GM18868 (cell line): ENCODE results near the gene CHRM3.
"Not testable (repeated sequence)": the region's sequence is repeated elsewhere in the genome, so short reads cannot be mapped to it uniquely, and the experiment has no call there.

Experiments
- ATAC-seq: cut with Tn5 transposase; IDR thresholded peaks from one replicate; pipeline ENCODE4 v1.9.1; 2021; ENCODE audit warnings: mild to moderate bottlenecking, moderate library complexity; ENCODE audit not compliant: unreplicated experiment

Gene CHRM3

GRCh38 chr1:239386453-239387303 lies at the start of gene CHRM3:
TSS of gene CHRM3 (plus strand) at chr1:239386568. CDS start at chr1:239907452, 520,884 bp downstream.
- ATAC-seq, result no peak

- ATAC-seq, result no peak
Measured at GRCh38 chr1:239337799-239338430, 48.5 kb upstream of the CHRM3 start.

- no peak for ATAC-seq
Measured at GRCh38 chr1:239347776-239348175, 38.6 kb upstream of the CHRM3 start.

DNA sequence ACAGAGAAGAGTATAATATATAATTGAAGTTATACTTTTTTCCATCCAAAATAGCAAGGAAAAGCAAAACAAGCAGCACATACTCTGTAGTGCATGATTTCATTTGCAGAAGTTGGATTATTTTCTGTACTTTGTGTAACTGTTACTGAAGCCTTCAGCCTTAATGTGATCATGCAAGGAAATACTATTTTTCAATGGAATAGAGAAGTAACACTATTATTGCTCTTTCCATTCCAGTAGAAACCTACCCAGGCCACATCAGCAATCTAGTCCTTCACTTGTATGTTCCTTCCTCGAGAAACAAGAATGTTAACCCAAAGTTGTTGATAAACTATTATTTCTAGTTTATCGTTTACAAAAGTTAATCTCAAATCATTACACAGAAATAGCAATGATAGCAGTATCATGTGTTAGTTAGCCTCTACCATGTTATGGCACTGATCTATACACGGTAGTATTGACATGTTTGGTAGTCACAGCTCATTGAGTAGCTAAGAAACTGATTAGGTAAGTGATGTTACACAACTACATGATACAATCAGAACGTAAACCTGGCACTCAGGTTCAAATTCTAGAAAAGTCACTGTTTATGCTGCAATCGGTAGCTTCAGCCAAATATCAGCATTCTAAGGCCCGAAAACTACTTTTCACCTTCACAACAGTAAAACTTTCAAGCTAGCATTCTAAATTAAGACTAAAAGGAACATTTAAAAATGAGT lies 37.6 kb upstream of the CHRM3 start:
- ATAC-seq, result no peak

GRCh38 chr1:239349699-239350098 lies 36.7 kb upstream of the CHRM3 start:
- ATAC-seq, result no peak

GRCh38 chr1:239353536-239353935 lies 32.8 kb upstream of the CHRM3 start:
- ATAC-seq, result no peak

GRCh38 chr1:239354231-239354630 lies 32.1 kb upstream of the CHRM3 start:
- no peak for ATAC-seq

DNA sequence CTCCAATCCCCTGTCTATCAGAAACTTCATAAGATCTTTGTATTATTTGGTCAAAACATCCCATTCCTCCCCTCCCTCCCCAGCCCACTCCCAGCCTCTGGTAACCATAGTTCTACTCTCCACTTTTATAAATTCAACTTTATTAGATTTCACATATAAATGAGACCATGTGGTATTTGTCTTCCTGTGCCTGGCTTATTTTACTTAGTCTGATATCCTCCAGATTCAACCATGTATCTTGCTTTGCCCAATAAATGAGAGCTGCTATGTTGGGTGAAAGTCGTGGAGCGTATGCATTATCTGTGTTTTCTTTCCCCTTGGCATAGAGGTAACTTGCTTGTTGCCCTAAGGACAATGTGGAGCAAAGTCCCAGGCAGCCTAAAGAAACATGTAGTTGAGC lies 28.5 kb upstream of the CHRM3 start:
- ATAC-seq, result no peak

DNA sequence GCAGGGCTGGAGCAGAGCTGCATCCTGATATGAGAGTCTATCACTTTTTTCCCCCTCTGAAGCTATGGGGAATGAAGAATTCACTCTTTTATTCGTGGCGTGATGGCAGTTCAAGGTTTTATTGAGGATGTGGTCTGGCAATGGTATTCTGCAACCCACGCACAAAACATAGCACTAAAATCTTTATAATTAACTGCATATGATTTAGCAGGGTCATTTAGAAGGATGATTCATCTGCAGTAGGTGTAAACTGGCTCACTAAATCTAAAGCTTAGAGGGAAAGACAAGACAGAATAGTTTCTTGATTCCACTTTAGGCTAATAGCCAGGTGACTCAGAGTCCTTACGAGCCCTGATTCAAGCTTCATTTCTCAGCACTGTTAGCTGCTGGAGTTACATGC lies 25.0 kb upstream of the CHRM3 start:
- ATAC-seq, result no peak

DNA sequence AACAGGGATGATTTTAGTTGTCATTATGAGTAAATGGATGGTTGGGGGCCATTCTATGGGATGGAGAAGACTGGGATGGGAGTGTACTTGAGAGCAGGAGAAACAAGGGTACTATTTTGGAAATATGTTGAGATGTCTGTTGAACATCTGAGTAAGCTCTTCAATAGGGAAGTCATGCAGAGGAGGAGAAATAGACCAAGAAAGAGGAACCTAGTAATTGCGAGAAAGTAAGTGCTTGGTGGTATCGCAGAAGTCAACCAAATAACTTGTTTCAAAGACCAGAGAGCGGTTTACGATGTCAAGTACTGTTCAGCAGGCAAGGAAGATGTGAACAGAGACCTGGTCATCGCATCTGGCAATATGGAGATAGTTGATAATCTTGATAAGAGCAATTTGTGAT lies 22.4 kb upstream of the CHRM3 start:
- no peak for ATAC-seq

DNA sequence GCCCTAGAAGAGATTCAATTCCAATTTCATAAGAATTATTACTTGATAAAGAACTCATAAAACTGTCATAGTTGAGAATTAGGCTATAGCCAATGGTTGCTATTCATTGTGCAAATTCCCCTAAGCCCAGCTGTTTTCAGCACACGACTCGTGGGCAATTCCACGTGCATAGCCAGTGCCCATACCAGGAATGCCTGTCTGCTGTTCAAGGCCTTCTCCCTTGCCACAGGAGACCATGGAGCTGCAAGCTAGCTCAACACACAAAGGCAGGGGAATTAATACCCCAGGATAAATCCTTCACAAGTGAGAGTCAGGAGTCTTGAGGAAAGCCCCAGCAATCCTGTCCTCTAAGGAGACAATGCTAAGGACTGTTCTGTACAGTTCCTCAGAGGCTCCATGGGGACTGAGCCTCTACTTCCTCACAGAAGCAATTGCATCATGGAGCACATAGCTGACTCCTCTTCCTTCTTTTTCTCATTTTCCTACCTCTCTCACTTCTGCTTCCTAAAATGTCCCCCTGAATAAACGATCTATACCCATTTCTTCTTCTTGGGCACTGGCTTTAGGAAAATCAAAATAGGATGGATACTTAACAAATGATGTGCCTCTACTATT lies 19.1 kb upstream of the CHRM3 start:
- no peak for ATAC-seq

DNA sequence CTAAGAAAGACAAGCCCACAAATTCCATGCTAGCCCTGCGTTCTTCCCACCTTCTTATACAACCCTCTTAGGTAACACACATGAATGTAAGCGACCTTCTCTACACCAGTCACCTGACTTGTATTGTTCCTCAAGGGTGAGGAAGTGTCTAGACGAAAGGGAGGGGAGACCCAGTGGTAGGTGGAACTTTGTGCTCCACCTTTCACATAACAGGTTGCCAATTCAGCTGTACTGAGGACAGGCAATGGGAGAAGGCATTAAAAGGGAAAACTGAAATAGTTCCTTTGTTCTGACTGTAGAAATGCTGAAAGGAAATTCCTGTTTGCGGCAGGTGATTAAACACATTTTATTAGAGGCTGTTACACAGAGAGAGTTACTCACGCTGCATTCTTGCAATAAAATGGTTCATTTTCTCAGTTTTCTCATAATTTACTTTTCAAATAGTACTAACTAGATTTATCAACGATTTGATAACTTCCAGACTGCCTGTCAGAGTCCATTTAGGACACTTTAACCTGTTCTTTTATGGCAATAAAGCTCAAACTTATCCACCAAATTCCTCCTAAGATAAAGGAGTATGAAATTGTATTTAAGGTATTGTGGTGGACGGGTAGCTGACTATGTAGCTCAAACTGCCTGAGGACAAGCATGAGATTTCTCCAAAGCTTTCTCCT lies 17.8 kb upstream of the CHRM3 start:
- ATAC-seq, result no peak

- ATAC-seq, result not testable (repeated sequence)
Measured at GRCh38 chr1:239370869-239371268, 15.5 kb upstream of the CHRM3 start.

- ATAC-seq, result no peak
Measured at GRCh38 chr1:239382666-239383065, 3.7 kb upstream of the CHRM3 start.

- ATAC-seq, result no peak
Measured at GRCh38 chr1:239383714-239384113, 2.7 kb upstream of the CHRM3 start.

- no peak for ATAC-seq
Measured at GRCh38 chr1:239387304-239388158, 1.2 kb downstream of the CHRM3 start.

DNA sequence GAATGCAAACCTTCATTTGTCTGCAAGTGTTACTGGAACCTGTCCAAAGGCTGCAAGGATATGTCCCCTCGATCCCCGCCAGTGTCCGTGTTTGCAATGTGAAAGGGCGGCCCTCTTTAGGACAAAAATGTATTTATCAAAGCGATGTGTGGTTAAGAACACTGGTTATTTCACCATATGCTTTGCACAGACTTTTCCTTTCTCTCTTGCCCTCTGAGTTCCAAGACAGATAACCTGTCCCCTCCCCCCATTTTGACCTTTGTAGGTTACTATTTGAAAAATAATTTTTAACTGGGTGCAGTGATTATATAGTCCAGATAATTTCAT lies 1.8 kb downstream of the CHRM3 start:
- ATAC-seq, result no peak

DNA sequence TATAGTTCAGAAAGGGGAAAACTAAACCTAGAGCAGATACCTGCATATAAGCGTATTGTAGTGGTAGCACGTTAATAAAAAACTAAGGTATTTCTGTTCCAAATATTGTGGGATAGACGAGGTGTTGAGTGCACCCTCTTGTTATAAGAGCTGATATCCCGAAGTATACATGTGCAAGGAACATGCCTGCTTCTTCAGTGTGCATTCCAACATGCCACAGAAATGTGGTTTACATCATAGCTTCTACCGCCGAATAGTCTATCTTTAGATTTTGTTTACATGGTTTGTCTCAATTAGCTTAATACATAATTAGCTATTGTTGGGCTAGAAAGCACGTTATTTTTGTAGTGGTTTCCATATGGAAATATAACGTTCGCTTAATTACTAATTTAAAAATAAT lies 2.2 kb downstream of the CHRM3 start:
- ATAC-seq, result no peak

- no peak for ATAC-seq
Measured at GRCh38 chr1:239389703-239390102, 3.3 kb downstream of the CHRM3 start.

GRCh38 chr1:239392271-239392670 lies 5.9 kb downstream of the CHRM3 start:
- ATAC-seq, result no peak
